ENCODE data around the gene TRMT61B. TPM values are rescaled to one million over a fixed set of nuclear protein-coding genes. Genes with fewer than 3 reads are reported as not detected.

Gene TRMT61B
- total RNA-seq, 1 experiment from 2014 or later = 24.0 TPM

DNA sequence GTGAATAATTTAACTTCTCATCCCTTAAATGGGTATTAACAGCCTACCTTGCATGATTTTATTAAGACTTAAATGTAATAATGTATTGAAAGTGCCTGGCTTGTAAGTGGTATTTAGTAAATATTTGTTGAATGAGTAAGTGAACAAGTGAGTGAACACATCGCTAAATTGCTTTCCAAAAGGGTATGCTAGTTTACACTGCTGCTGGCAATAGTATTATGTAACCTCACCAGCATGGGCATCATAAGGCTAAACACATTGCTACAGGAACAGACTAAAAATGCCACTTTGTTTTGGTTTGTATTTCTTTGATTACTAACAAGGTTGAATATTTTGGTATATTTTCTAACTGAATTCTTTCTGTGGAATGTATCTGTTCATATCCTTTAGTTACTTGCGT, 34.2 kb upstream of the TRMT61B start (continued):
- TF ChIP-seq, protein P1, sequence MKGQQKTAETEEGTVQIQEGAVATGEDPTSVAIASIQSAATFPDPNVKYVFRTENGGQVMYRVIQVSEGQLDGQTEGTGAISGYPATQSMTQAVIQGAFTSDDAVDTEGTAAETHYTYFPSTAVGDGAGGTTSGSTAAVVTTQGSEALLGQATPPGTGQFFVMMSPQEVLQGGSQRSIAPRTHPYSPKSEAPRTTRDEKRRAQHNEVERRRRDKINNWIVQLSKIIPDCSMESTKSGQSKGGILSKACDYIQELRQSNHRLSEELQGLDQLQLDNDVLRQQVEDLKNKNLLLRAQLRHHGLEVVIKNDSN (CRISPR knock-in tag; IDR thresholded peaks at IDR 0.05) = no peak
- TF ChIP-seq, protein P2, sequence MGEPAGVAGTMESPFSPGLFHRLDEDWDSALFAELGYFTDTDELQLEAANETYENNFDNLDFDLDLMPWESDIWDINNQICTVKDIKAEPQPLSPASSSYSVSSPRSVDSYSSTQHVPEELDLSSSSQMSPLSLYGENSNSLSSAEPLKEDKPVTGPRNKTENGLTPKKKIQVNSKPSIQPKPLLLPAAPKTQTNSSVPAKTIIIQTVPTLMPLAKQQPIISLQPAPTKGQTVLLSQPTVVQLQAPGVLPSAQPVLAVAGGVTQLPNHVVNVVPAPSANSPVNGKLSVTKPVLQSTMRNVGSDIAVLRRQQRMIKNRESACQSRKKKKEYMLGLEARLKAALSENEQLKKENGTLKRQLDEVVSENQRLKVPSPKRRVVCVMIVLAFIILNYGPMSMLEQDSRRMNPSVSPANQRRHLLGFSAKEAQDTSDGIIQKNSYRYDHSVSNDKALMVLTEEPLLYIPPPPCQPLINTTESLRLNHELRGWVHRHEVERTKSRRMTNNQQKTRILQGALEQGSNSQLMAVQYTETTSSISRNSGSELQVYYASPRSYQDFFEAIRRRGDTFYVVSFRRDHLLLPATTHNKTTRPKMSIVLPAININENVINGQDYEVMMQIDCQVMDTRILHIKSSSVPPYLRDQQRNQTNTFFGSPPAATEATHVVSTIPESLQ (CRISPR knock-in tag; IDR thresholded peaks at IDR 0.05) = no peak
- TF ChIP-seq FOXP1 (CRISPR knock-in tag; IDR thresholded peaks at IDR 0.05; ENCODE audit: borderline replicate concordance) = no peak
- TF ChIP-seq RELA (CRISPR knock-in tag; IDR thresholded peaks at IDR 0.05; ENCODE audit: borderline replicate concordance) = no peak
- TF ChIP-seq EMX1 (CRISPR knock-in tag; IDR thresholded peaks at IDR 0.05) = no peak
- no peak for TF ChIP-seq SOX15 (CRISPR knock-in tag; IDR thresholded peaks at IDR 0.05)
- TF ChIP-seq, protein P3, sequence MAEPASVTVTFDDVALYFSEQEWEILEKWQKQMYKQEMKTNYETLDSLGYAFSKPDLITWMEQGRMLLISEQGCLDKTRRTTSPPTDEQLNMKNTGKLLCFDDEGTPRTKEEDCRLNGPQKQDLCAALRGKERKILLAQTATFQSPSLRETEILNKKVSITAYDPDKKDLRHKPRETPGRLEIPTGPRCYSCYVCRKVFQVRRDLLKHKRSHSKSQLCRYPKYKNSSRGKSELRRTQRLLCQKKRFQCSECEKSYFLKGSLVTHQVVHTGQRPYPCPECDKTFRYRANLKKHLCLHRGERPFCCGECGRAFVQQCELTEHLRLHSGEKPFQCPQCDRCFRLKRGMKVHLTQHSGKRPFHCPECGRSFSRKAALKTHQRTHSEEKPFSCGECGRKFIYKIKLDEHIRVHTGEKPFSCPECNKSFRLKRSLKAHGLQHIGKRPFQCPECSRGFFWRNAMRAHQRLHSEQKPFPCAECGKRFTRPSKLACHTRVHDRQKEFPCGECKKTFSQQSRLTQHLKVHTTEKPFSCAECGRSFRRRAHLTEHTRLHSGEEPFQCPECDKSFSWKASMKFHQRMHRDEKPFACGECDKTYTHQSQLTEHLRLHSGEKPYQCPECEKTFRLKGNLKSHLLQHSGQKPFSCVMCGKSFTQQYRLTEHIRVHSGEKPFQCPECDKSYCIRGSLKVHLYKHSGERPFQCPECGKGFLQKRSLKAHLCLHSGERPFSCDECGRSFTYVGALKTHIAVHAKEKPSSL (CRISPR knock-in tag; conservative IDR thresholded peaks at IDR 0.05) = no peak

DNA sequence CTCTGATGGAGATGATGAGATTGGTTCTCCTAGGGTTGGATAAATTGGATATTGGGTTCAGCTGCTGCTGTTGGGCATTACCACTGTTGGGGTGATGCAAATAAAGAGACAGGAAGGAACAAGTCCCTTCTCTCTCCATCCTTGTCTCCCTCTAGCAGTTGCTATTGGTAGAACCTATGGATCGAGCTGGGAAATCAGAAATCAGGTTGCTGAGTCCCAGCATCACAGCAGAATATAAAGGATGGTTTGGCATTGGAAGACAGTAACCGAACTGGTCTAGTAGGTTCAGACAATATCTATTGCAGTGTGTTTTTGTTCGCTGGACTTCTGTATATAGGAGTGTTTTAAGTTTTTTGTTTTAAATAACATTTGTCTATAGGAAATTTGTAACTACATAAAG, 32.5 kb upstream of the TRMT61B start:
- H3K4me1 Mint-ChIP-seq = peaks cover 32% of the 10 kb centered on the region

DNA sequence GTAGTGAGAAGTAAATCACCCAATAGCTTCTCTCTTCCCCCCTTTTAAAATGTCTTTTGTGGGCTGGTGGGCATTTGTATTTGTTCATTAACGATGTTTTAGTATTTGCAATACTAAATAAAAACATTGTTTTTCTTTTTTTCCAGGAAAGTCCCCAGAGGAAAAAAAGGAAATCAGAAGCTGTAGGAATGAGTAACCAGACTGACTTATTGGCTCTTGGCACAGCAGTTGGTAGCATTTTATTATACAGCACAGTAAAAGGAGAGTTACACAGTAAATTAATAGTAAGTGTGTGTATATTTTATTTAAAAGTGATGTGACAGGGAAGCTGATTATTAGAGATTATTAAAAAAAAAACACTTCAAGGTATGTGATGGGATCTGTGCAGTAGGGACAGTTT, 31.7 kb upstream of the TRMT61B start:
- Mint-ChIP-seq H3K36me3 (peaks cover 44% of the 10 kb centered on the region), H3K4me3 (no peak overlapping the region), H3K27me3 (ENCODE audit: low read depth) (no peaks in the 10 kb centered on the region), H3K9me3 (no peaks in the 10 kb centered on the region), H3K27ac (no peak overlapping the region), H3K4me1 (peaks cover 39% of the 10 kb centered on the region)
- ChIA-PET CTCF (no interaction called here), POLR2A (no interaction called here)
- ATAC-seq (no peak), DNase-seq (ENCODE audit: low spot score) (no peak)
- no peak for TF ChIP-seq FOXK1 (CRISPR knock-in tag; IDR thresholded peaks at IDR 0.05)
- TF ChIP-seq, protein P4, sequence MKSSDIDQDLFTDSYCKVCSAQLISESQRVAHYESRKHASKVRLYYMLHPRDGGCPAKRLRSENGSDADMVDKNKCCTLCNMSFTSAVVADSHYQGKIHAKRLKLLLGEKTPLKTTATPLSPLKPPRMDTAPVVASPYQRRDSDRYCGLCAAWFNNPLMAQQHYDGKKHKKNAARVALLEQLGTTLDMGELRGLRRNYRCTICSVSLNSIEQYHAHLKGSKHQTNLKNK (CRISPR knock-in tag; IDR thresholded peaks at IDR 0.05) = no peak
- TF ChIP-seq TEAD4 (CRISPR knock-in tag; IDR thresholded peaks at IDR 0.05) = no peak
- no peak for TF ChIP-seq ZNF416 (CRISPR knock-in tag; IDR thresholded peaks at IDR 0.05)
- no peak for TF ChIP-seq KAT7 (CRISPR knock-in tag; IDR thresholded peaks at IDR 0.05; ENCODE audit: borderline replicate concordance)
- TF ChIP-seq MYBL2 (CRISPR knock-in tag; IDR thresholded peaks at IDR 0.05) = no peak
- TF ChIP-seq, protein P5, sequence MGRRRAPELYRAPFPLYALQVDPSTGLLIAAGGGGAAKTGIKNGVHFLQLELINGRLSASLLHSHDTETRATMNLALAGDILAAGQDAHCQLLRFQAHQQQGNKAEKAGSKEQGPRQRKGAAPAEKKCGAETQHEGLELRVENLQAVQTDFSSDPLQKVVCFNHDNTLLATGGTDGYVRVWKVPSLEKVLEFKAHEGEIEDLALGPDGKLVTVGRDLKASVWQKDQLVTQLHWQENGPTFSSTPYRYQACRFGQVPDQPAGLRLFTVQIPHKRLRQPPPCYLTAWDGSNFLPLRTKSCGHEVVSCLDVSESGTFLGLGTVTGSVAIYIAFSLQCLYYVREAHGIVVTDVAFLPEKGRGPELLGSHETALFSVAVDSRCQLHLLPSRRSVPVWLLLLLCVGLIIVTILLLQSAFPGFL (CRISPR knock-in tag; IDR thresholded peaks at IDR 0.05; ENCODE audit: borderline replicate concordance) = no peak

More for the DNA sequence above, 32.5 kb upstream of the TRMT61B start:
- POLR2A ChIA-PET = no interaction called here
- ATAC-seq (no peak), DNase-seq (ENCODE audit: low spot score) (no peak)
- CTCF ChIA-PET = no interaction called here
- Mint-ChIP-seq H3K9me3 (no peaks in the 10 kb centered on the region), H3K27ac (no peak overlapping the region), H3K4me3 (no peak overlapping the region), H3K36me3 (peaks cover 51% of the 10 kb centered on the region), H3K27me3 (ENCODE audit: low read depth) (no peaks in the 10 kb centered on the region)
- TF ChIP-seq ZNF263 (CRISPR knock-in tag; IDR thresholded peaks at IDR 0.05; ENCODE audit: low read depth) (no peak), NR3C1 (CRISPR knock-in tag; conservative IDR thresholded peaks at IDR 0.05; ENCODE audit: low read depth) (no peak)
- TF ChIP-seq, protein P6, sequence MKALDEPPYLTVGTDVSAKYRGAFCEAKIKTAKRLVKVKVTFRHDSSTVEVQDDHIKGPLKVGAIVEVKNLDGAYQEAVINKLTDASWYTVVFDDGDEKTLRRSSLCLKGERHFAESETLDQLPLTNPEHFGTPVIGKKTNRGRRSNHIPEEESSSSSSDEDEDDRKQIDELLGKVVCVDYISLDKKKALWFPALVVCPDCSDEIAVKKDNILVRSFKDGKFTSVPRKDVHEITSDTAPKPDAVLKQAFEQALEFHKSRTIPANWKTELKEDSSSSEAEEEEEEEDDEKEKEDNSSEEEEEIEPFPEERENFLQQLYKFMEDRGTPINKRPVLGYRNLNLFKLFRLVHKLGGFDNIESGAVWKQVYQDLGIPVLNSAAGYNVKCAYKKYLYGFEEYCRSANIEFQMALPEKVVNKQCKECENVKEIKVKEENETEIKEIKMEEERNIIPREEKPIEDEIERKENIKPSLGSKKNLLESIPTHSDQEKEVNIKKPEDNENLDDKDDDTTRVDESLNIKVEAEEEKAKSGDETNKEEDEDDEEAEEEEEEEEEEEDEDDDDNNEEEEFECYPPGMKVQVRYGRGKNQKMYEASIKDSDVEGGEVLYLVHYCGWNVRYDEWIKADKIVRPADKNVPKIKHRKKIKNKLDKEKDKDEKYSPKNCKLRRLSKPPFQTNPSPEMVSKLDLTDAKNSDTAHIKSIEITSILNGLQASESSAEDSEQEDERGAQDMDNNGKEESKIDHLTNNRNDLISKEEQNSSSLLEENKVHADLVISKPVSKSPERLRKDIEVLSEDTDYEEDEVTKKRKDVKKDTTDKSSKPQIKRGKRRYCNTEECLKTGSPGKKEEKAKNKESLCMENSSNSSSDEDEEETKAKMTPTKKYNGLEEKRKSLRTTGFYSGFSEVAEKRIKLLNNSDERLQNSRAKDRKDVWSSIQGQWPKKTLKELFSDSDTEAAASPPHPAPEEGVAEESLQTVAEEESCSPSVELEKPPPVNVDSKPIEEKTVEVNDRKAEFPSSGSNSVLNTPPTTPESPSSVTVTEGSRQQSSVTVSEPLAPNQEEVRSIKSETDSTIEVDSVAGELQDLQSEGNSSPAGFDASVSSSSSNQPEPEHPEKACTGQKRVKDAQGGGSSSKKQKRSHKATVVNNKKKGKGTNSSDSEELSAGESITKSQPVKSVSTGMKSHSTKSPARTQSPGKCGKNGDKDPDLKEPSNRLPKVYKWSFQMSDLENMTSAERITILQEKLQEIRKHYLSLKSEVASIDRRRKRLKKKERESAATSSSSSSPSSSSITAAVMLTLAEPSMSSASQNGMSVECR (CRISPR knock-in tag; IDR thresholded peaks at IDR 0.05; ENCODE audit: borderline replicate concordance) = no peak
- TF ChIP-seq, protein P7, sequence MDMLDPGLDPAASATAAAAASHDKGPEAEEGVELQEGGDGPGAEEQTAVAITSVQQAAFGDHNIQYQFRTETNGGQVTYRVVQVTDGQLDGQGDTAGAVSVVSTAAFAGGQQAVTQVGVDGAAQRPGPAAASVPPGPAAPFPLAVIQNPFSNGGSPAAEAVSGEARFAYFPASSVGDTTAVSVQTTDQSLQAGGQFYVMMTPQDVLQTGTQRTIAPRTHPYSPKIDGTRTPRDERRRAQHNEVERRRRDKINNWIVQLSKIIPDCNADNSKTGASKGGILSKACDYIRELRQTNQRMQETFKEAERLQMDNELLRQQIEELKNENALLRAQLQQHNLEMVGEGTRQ (CRISPR knock-in tag; IDR thresholded peaks at IDR 0.05) = no peak
